NCI-H146 treated with DMSO at 0.1 percent for 48 hours (cell line): ENCODE measurements around the gene LINC00237.

Experiments
- DNase-seq: peaks from one replicate; lab custom pipeline; 2025; ENCODE audit not compliant: unreplicated experiment; lab: John Stamatoyannopoulos, UW

The LINC00237 gene

DNA sequence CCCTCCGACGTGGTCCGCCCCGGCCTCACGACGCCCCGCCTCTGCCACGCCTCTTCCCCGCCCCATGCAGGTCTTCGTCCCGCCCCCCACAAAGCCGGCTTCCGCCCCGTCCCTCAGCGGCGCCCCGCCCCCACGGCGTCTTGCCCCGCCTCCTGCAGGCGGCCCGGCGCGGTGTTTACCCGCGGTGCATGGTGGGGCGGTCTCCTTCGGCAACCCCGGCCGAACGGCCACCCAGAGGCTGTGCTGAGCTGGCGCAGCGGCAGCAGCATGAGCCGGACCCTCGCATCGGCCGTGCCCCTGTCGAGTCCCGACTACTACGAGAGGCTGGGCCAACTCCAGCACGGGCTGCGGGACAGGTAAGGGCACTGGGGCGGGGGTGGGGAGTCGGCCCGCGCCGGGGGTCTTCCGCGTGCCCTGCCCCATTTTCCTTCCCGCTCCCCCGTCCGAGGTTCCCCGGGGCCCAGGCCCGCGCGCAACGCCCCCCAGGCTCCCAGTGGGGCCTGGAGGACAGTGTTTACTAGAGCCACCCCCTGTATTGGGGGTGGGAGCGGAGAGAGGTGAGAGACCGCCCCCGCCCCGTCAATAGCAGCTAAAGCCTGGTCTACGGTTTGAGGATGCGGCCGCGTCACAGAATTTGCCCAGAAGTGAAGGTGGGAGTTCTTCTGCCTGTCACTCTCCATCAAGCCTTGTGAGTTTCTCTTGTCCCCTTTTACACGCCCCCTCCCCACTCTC lies 19.9 kb upstream of the LINC00237 start, which contains the start of gene KIZ:
Gene KIZ, plus strand, starts transcription at position 234 of the 732 bp plus-strand sequence. Its CDS starts 34 bp downstream, at position 268.
- DNase-seq = peak; percentile 89

DNA sequence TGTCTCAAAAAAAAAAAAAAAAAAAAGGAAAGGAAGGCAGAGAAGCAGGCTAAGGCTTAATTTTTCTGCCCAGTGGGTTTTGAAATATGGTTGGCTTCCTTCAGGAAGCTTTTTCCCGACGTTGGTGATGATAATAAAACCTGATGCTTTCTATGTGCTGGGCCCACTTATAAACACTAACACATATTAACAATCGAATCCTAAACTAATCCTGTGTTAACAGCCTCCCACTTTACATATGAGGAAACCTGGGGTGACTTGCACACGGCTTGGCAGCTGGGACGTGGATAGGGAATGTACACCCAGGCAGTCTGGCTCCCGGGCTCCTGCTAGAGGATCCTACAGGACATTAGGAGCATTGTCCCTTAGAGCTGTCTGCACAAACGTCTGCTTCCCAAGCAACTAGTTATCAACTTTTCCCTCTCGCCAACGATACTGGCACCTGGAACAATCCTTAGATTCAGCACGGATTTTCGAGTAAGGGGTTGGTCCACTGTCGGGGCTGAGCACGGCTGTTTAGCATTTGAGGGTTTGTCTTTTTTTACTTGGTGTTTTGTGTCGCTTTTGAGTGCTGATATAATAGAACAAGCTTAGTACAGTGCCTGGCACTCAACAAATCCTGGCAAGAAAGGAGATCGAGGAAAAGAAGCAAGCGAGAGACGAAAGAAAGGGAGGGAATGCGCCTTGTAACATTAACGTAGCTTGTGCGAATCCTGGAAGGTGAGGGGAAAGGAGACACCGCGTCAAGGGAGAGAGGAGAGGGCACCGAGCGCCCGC lies 19.1 kb upstream of the LINC00237 start:
- peak; percentile 85 for DNase-seq

DNA sequence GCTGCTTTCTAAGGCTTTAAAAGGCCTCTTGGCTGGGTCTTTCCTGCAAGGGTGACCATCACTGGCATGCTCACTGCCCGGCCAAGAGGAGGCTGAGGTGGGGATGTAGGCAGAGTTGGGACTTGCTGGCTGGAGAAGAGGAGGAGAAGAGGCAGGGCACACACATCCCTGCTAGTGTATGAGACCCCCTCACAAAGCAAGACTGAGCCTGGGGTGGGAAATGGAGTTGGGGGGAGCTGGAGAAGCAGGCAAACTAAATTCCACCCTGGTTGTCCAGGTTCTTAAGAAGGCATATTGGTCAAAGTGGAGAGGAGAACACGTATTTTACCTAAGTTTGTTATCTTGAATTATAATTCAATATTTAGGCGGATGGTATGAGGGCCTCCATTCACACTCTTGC lies 18.0 kb upstream of the LINC00237 start:
- DNase-seq = no peak

DNA sequence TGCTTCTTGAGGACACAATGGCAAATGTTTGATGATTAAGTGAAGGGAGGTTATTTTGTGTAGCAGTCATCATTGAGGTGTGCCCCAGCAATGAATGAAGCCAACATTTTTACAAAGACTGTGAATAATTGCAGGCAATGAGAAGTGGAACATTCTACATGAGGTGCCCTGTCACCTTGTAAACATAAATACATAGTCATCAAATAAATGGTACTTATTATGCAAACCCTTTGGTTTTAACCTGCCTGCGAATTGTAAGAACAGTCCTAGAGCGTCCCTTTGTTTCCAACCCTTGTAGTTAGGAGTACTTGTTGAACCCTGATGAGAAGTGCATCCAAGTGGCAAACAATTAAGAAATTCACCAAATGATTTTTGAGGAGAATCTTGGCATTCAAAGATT lies 12.6 kb upstream of the LINC00237 start:
- DNase-seq = no peak

DNA sequence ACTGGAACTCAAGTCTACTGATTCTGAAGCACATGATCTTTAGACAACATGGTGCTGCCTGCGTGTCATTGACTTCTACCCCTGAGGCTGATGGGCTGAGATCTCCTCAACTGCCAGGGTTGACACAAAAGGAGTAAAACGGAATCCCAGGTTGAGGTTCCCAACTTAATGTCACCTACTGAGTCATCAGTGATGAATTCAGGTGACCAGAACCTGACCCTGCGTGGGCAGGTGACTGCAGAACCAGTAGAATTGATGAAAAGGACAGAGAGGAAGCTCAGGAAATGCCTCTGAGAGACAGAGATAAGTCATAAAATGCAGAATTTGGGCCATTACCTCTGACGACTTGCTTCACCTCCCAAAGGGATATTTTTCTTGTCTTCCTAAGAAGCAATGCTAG lies 12.0 kb upstream of the LINC00237 start:
- DNase-seq = no peak

DNA sequence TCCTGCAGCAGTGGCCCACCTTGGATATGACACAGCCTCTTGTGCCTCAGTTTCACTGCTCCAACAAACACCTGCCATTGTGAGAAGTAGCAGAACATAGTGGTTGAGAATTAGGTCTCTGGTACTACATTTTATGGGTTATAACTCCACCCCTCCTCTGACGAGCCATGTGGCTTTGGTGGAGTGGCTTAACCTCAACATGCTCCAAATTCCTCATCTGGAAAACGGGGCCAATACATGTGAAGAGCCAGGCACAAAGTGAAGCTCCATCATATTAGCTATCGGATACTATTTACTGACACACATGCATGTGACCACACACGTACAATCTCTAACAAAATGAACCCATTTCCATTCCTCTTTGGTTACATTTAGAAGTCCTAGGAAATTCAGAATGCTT lies 11.4 kb upstream of the LINC00237 start:
- DNase-seq = no peak

DNA sequence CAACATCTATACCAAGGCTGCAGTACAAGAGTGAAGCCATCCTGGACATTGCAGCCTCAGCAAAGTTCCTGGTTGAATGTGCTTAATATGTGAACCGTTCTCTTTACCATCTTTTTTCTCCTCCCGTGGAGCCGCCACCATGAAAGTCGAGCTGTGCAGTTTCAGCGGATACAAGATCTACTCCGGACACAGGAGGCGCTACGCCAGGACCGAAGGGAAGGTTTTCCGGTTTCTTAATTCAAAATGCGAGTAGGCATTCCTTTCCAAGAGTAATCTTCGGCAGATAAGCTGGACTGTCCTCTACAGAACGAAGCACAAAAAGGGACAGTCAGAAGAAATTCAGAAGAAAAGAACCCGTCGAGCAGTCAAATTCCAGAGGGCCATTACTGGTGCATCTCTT lies 8.4 kb upstream of the LINC00237 start:
- DNase-seq = no peak

DNA sequence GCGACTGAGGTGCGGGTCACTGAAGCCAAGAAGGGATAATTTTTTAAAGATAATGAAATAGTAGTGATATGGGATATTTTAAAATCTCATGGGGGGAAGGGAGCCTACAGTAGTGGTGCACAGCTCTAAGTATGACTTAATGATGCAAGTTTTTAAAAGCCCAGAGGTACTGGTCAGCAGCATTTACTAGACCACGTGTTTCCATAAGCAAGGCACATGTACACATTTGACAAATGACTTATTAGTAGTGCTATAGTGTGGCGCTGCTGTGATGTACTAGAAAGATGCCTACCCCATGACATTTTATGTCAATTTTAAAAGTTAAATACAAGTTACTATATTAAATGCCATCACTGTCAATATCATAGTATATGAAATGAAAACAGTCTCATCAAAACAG lies 7.5 kb upstream of the LINC00237 start:
- DNase-seq = no peak

DNA sequence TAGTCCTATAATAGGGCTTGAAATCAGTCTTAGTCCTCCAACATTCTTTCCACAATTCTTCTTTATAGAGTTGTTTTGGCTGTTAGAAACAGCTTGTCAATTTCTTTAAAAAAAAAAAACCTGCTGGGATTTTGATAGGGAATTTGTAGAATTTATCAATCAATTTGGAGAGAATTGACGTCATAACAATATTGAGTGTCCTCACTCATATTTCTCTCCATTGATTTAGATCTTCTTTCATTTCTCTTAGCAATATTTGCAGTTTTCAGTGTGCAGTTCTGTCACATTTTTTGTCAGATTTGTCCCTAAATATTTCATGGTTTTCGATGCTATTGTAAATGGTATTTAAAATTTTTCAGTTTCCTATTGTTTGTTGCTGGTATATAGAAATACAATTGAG lies 5.3 kb upstream of the LINC00237 start:
- no peak for DNase-seq

DNA sequence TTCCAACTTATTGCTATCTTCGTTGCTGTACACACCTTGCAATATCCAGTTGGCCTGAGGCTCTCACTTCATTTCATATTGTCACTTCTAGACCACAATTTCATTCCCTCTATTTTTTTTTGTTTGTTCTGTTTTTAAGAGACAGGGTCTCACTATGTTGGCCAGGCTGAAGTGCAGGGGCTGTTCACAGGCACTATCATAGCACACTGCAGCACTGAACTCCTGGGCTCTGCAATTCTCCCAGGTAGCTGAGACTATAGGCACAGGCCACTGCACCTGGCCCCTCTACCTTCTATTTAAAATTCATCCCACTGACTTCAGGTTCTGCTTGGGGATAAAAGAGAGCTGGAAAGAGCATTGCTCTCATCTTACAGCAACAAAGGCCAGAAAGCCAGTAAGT lies 4.7 kb upstream of the LINC00237 start:
- DNase-seq = no peak

DNA sequence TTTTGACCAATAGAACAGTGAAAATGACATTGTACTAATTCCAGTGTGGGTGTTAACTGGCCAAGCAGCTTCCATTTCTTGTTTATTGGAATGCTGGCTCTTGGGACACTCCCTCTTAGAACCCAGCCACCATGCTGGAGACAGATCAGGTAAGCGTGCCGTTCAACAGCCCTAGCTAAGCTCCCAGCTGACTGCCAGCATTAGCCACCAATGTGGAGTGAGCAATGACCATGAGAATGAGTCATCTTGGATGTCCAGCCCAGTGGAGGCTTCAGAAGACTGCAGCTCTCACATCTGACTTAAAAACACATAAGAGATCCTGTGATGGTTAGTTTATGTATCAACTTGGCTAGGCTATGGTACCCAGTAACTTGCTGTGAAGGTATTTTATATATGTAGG lies 3.0 kb upstream of the LINC00237 start:
- DNase-seq = no peak

DNA sequence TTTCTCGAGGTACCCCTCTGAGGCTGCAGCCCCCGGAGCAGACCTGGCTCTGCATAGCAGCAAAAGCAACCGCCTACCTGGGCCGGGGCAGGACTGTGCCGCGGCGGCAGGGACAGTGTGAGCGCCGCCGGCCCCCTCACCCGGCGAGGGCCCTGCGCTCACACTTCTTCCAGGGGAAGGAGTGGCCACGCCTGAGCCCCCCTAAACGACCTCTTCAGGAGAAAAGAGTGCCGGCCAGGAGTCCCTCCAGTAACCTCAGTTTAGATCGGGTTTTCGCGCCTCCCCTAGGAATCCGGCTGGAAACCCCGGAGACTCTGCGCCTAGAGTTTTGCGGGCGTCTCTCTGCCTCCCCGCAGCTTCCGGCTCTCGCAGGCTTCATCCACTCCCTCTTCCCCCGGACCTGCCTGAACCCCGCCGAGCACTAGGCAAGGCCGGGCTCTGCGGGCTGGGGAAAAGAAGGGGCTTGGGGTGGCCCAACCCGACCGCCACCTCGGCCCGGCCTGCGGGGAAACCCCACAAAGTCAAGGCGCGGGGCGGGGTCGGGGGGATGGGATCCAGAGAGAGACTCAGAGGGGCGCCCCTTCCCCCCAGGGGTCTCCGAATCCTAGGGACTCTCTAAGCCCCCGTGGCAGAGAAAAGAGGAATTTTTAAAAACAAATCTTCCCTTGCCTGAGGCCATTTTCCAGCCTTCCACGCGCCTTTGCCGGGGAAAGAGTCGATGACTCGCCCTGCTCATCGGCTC lies 558 bp downstream of the LINC00237 start:
- peak; percentile 16 for DNase-seq

DNA sequence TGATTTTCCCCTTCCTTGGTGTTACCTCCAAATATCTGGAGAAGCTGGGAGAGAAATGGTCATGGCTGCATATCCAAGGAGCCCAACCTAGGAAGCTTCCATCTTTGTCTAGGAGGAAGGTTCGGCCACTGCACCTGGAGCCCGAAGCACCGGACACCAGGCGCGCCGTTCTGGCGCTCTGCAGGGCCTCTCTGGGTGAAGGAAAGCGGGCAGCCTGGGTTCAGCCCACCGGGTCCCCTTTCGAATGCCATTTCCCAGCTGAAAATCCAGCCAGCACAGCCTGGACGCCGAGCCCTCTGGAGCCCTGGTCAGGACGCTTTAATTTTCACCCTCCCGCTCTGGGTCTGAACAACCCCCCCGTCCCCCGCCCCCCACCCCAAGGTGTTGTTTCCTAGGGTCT lies 1.2 kb downstream of the LINC00237 start:
- no peak for DNase-seq

DNA sequence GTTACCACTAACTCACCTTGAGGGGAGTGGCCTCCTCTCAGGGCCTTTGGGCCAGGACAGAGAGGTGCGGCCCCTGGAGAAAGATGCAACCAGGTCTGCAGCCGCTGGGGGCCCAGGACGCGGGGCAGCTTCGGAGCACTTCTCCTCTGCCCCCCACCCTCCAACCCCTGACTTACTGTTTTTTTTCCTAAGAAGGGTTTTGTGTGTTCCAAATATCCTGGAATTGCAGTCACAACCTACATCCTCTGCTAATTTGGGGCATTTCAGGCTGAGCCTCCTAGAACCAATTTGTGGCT lies 1.7 kb downstream of the LINC00237 start:
- DNase-seq = no peak

DNA sequence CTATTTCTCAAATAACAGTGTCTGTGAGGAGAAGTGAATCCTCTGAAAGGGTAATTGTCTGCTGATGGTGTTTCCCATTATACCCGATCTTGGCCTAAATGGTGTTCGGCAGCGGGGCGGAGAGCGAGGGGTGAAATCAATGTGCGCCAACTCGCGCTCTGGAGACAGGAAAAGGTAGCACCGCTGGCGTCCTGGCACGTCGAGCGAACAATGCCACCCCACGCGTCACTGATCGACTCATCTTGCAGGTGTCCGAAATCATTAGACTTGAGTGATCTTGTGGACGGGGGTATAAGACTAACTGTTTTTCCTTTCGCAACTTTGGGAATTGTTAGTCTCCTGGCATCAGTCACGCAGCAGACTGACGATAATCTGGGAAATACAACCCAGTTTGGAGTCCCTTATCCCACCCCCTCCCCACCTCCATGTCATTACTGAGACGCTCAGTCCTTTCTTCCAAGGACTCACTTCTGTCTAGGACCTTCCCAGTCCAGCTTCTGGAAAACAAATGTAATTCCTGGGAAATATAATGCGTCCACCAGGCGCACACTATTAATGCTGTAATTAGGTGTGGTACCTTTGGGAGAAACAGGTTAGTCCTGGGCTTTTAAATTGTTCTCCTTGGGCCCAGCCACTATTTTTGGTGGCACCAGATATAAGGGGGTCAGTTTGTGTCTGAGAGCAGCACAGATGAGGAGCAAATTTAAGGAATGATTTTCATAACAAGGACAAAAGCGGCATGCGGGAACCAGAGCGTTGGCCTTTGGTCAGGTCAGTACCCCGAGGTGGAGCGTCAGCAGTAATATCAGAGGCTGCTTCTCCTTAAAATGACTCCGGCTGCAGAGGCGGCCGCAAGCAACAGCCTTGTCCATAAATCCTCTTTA lies 2.3 kb downstream of the LINC00237 start:
- DNase-seq = no peak

DNA sequence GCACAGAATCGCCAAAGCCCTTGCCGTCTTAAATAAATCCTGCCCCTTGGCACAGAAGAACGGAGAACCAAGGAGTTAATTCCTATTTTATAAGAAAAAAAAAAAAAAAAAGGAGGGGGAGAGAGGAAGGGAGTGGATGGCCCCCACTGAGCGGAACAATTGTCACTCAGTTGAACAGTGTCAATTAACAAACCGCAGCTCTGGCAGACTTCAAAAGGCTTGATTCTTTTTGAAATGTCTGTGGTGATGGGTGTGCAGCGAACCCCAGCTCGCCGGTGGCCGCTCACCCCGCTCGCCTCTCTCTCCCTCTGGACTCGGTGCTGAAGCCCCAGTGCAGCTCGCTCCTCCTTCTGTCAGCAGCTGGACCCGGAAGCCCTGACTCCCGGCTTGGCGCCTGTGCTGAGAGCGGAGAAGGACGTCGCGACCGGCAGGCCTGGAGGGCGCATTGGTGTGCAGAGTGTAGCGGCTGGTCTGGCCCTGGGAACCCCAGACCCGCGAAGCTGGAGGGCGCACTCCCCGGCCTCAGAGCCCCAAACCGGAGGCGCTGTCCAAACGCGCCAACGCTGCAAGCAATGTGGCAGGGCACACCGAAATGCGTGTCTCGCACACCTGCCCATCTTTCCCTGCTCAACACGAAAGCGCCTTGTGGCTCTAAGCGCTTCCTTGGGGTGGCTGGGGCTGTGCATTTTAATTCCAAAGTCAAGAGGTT lies 3.4 kb downstream of the LINC00237 start:
- DNase-seq = peak; percentile 32

DNA sequence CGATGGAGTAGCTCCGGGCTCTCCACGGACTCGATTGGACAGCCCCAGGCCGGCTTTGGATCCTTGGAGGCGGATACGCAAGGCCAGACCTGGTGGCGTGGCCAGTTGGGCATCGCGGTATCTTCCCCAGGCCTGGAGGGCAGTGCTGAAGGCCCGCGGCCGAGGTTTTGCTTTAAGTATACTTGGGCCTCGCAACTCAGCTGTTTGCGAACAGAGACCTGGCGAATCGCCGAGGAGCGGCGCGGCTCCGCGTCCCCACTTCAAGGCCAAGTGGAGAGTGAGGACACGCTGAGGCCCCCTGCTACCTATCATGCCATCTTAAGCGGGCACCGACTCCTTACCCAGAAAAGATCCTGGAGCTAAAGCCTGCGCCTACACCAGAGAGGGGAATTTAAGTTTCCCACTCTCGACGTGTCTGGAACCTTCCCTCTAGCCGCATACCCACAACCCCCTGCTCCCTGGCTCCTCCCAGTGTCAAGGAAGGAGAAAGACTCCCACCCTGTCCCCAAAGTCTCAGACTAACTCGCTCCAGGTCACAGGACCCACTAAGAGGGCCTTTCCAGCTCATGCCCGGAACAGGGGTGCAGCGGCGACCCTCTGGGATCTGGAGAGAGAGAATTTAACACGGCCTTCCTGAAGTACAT lies 4.1 kb downstream of the LINC00237 start:
- no peak for DNase-seq

DNA sequence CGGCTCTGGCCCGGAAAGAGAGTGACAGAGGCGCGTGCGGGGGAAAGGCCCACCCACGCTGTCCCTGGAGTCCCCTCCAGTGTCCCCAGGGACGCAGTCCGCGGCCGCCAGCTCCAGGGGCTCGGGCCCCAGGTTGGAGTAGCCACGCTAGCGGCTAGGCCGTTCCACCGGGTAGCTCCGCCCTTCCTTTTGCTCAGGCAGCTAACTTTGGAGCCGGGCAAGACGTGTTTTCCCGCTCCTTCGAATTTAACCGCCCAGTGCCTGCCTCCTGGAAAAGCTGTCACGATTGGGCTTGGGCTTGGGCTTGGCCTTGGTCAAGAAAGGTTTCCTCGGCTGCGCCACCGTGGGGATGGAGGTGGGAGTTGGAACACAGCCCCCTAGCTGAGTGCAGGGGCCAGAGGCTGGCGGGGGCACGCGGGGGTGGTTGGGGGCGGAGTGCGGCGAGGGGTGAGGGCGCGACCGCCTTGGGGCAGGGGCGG lies 4.7 kb downstream of the LINC00237 start:
- DNase-seq = peak; percentile 24

DNA sequence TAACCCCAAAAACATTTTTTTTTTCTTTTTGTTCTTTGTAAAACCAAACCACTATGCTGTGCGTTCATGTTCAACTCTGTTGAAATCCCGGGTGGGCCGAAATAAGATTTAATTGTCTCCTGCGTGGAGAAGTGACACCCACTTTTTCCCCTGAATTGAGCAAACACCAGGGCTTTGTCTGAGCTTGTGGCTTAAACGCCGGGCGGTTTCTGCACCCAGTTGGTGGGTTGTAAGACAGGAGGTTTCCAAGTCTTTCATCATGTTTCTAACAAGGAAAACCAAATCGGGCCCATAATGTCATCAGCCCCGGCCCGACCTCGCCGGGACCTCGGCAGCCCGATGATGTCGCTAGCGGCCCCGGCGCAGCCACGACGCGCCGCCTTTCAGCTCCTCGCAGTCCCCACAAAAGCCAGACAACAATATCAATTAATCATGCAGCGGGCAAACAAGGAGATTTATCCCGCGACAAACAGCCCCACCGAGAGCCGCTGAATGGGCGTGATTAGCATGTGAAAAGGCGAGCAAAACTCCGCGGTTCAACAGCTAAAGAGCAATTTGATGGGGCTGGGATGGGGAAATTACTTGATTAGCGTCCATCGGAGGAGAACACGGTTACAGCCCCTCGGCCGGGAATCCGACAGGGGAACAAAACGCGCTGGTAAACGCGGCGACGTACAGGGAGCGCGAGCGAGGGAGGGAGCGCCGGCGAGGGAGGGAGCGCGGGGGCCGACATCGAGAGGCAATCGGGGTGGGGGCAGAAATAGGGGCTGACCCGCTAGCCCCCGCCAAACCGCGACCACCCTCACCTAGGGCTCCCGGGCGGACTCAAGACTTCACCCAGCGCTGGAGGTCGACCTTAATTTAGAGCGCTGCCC lies 5.3 kb downstream of the LINC00237 start:
- peak; percentile 40 for DNase-seq
